ENCODE measurements around the gene AGAP3. TPM values are rescaled to one million over a fixed set of nuclear protein-coding genes. Genes with fewer than 3 reads are reported as not detected.

AGAP3 gene
- total RNA-seq, 4 donors from 2014 or later, result 54.9 to 74.4 (median 63.8) TPM

- WGBS, 2 donors (ENCODE audit: low coverage in 1 of 2), result 82% methylated on average over 7 of the region's 7 CpGs; no CpG with 5 or more reads in 1 of the 2 donors
These were observed 10.7 kb upstream of the AGAP3 start for GRCh38 chr7:151075662-151075971.

GRCh38 chr7:151075978-151076426, 10.3 kb upstream of the AGAP3 start:
- WGBS, 2 donors (ENCODE audit: low coverage in 1 of 2), result 83% methylated on average over 22 of the region's 22 CpGs; no CpG with 5 or more reads in 1 of the 2 donors
- Histone ChIP-seq H3K27ac (no peak overlapping the region), H3K9me3 (no peaks in the 10 kb centered on the region), H3K36me3 (peaks cover 0 to 33% (median 15%) of the 10 kb centered on the region in 4 donors), H3K27me3 (no peaks in the 10 kb centered on the region), H3K4me3 (no peak overlapping the region), H3K4me1 (peaks cover 9 to 29% (median 18%) of the 10 kb centered on the region in 4 donors)
- in situ Hi-C loops (cut with MboI; ENCODE audit: low pct_ligation_motif_present in 1 of 4, low pct_unique_long_range_greater_than_20kb in 1 of 4, low sequenced_read_pairs in 3 of 4) (no loop called here), intact Hi-C loops (cut with DNase I; ENCODE audit: low total_unique reads) (no loop called here)
- DNase-seq, result no peak
- no peak for TF ChIP-seq POLR2AphosphoS5 (IDR thresholded peaks at IDR 0.05)

More at GRCh38 chr7:151075662-151075971, 10.7 kb upstream of the AGAP3 start:
- intact Hi-C loops (cut with DNase I; ENCODE audit: low total_unique reads) (no loop called here), in situ Hi-C loops (cut with MboI; ENCODE audit: low pct_ligation_motif_present in 1 of 4, low pct_unique_long_range_greater_than_20kb in 1 of 4, low sequenced_read_pairs in 3 of 4) (no loop called here)
- no peak for DNase-seq
- Histone ChIP-seq H3K4me3 (no peak overlapping the region), H3K27me3 (no peaks in the 10 kb centered on the region), H3K4me1 (peaks cover 9 to 27% (median 15%) of the 10 kb centered on the region in 4 donors), H3K36me3 (peaks cover 0 to 37% (median 17%) of the 10 kb centered on the region in 4 donors), H3K27ac (no peak overlapping the region), H3K9me3 (no peaks in the 10 kb centered on the region)
- no peak for TF ChIP-seq EP300 (IDR thresholded peaks at IDR 0.05; ENCODE audit: low read depth)
- TF ChIP-seq POLR2AphosphoS5 (IDR thresholded peaks at IDR 0.05), result no peak
- no peak for TF ChIP-seq POLR2A (IDR thresholded peaks at IDR 0.05)
- TF ChIP-seq CTCF (IDR thresholded peaks at IDR 0.05), result no peak

GRCh38 chr7:151076863-151077704, 9.2 kb upstream of the AGAP3 start:
- DNase-seq, result no peak
- in situ Hi-C loops (cut with MboI; ENCODE audit: low pct_ligation_motif_present in 1 of 4, low pct_unique_long_range_greater_than_20kb in 1 of 4, low sequenced_read_pairs in 3 of 4), result no loop called here
- intact Hi-C loops (cut with DNase I; ENCODE audit: low total_unique reads), result no loop called here
- no peaks in the 10 kb centered on the region for H3K9me3 ChIP-seq
- H3K4me1 ChIP-seq, result peaks cover 20 to 40% (median 29%) of the 10 kb centered on the region in 4 donors
- H3K27me3 ChIP-seq, result no peaks in the 10 kb centered on the region
- no peak overlapping the region for H3K4me3 ChIP-seq
- TF ChIP-seq EP300 (IDR thresholded peaks at IDR 0.05; ENCODE audit: low read depth) (no peak), CTCF (IDR thresholded peaks at IDR 0.05) (peak in 1 of 5 experiments; percentile 14), POLR2A (IDR thresholded peaks at IDR 0.05) (no peak)
- 74% methylated on average over 32 of the region's 33 CpGs; no CpG with 5 or more reads in 1 of the 2 donors for WGBS, 2 donors (ENCODE audit: low coverage in 1 of 2)
- H3K27ac ChIP-seq, result no peak overlapping the region
- peaks cover 0 to 29% (median 13%) of the 10 kb centered on the region in 4 donors for H3K36me3 ChIP-seq

GRCh38 chr7:151077705-151078232, 8.5 kb upstream of the AGAP3 start:
- Histone ChIP-seq H3K36me3 (peaks cover 0 to 26% (median 12%) of the 10 kb centered on the region in 4 donors), H3K4me1 (peaks cover 26 to 47% (median 35%) of the 10 kb centered on the region in 4 donors), H3K9me3 (no peaks in the 10 kb centered on the region), H3K27ac (peak overlapping the region in 1 of 4 donors; percentile 15), H3K4me3 (no peak overlapping the region), H3K27me3 (no peaks in the 10 kb centered on the region)
- in situ Hi-C loops (cut with MboI; ENCODE audit: low pct_ligation_motif_present in 1 of 4, low pct_unique_long_range_greater_than_20kb in 1 of 4, low sequenced_read_pairs in 3 of 4) (no loop called here), intact Hi-C loops (cut with DNase I; ENCODE audit: low total_unique reads) (no loop called here)
- 69% methylated on average over 10 of the region's 10 CpGs; no CpG with 5 or more reads in 1 of the 2 donors for WGBS, 2 donors (ENCODE audit: low coverage in 1 of 2)
- DNase-seq, result no peak
- TF ChIP-seq EP300 (IDR thresholded peaks at IDR 0.05; ENCODE audit: low read depth), result no peak
- TF ChIP-seq POLR2AphosphoS5 (IDR thresholded peaks at IDR 0.05), result no peak
- TF ChIP-seq CTCF (IDR thresholded peaks at IDR 0.05), result no peak
- TF ChIP-seq POLR2A (IDR thresholded peaks at IDR 0.05), result no peak
